ENCODE results near the gene RND3.

RND3 gene

GRCh38 chr2:150517951-150518680, 30.6 kb upstream of the RND3 start:
- TF ChIP-seq ZFX (IDR thresholded peaks at IDR 0.05; ENCODE audit: borderline replicate concordance) = no peak
- TF ChIP-seq CTCF (IDR thresholded peaks at IDR 0.05) = no peak
- no peak overlapping the region for H3K27ac ChIP-seq

GRCh38 chr2:150513647-150514046, 26.2 kb upstream of the RND3 start:
- no peak for TF ChIP-seq ZFX (IDR thresholded peaks at IDR 0.05; ENCODE audit: borderline replicate concordance)
- H3K27ac ChIP-seq = no peak overlapping the region

GRCh38 chr2:150508497-150509137, 21.1 kb upstream of the RND3 start:
- no peak overlapping the region for H3K27ac ChIP-seq
- no peak for TF ChIP-seq CTCF (IDR thresholded peaks at IDR 0.05)
- no peak for TF ChIP-seq ZFX (IDR thresholded peaks at IDR 0.05; ENCODE audit: borderline replicate concordance)

- H3K27ac ChIP-seq = no peak overlapping the region
- no peak for TF ChIP-seq ZFX (IDR thresholded peaks at IDR 0.05; ENCODE audit: borderline replicate concordance)
- no peak for TF ChIP-seq CTCF (IDR thresholded peaks at IDR 0.05)
These were observed 19.6 kb upstream of the RND3 start for GRCh38 chr2:150507071-150507470.

- TF ChIP-seq CTCF (IDR thresholded peaks at IDR 0.05) = no peak
- no peak overlapping the region for H3K27ac ChIP-seq
These were observed 17.7 kb upstream of the RND3 start for GRCh38 chr2:150505178-150505577.

GRCh38 chr2:150495993-150496627, 8.6 kb upstream of the RND3 start:
- TF ChIP-seq CTCF (IDR thresholded peaks at IDR 0.05) (no peak), ZFX (IDR thresholded peaks at IDR 0.05; ENCODE audit: borderline replicate concordance) (no peak)
- H3K27ac ChIP-seq = no peak overlapping the region

- H3K27ac ChIP-seq = peak overlapping the region; percentile 27; the same call in 1 of the 2 replicates
These were observed 7.5 kb upstream of the RND3 start for GRCh38 chr2:150495001-150495400.

More at GRCh38 chr2:150495001-150495400, 7.5 kb upstream of the RND3 start:
- TF ChIP-seq ZFX (IDR thresholded peaks at IDR 0.05; ENCODE audit: borderline replicate concordance) (no peak), CTCF (IDR thresholded peaks at IDR 0.05) (no peak)

All from 22Rv1 (cell line).